TTC549 (cell line): ENCODE measurements around the gene PFDN2.

Experiments
- FAIRE-seq: peaks from 2 replicates; lab custom pipeline; 2012; peaks lifted over from hg19 to GRCh38; lab: Jason Lieb, UNC

The PFDN2 gene

DNA sequence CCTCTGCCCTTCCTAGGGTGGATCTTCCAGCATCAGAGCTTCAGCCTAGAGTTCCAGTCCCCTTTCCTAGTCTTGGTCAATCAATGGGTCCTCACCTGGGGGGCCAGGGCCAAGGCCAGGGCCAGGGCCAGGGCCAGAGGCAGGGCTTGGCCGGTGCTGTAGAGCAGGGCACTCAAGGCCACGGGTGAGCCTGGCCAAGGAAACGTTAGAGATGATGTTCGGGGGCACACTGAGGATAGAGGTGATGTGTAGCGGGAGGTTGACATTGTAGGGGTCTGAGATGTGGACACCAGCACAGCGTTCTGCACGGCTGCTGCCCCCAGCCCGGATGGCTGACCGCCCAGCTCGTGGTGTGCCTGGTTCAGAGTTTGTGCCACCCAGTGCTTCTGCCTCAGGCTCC is 66.6 kb downstream of the PFDN2 start:
- no peak for FAIRE-seq
